Uterus (tissue), 2 donors: ENCODE data around the gene GPATCH2.

ENCODE experiments used
- POLR2A ChIP-seq, 2 donors: fragments of 450-650 bp; IDR thresholded peaks; one replicate each; pipeline ENCODE4 v1.6.1; 2016; ENCODE audit warnings: antibody characterized with exemption in 2 of 2, mild to moderate bottlenecking in 1 of 2, moderate library complexity in 1 of 2
- TF ChIP-seq, protein P1 (sequence below), 4 experiments: fragments of 200-600 bp in 2 of 4; fragments of 450-650 bp in 2 of 4; sonication (generic) in 2 of 4; IDR thresholded peaks; one replicate each; pipeline ENCODE4 v1.5.1; 2016 to 2019; ENCODE audit warnings: antibody characterized with exemption in 4 of 4, mild to moderate bottlenecking in 2 of 4, moderate library complexity in 1 of 4

DNA sequence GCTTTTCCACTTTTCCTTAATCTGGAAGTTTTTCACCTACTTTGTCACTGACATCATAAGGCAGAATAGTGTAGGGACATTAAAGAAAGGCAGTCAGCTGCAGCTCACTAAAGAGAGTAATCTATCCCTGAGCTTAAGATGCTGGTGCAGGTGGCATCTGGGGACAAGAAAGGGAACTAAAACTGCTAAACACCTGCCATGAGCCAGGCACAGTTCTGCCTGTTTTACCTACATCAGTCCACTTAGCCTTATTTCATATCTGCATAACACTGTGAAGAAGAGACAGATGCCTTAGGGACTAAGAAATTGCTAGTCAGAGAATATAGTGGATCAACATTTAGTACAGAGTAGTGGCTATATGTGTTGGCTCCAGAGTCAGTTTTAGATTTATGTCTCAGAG lies 88.1 kb downstream of the GPATCH2 start:
- TF ChIP-seq, protein P1, sequence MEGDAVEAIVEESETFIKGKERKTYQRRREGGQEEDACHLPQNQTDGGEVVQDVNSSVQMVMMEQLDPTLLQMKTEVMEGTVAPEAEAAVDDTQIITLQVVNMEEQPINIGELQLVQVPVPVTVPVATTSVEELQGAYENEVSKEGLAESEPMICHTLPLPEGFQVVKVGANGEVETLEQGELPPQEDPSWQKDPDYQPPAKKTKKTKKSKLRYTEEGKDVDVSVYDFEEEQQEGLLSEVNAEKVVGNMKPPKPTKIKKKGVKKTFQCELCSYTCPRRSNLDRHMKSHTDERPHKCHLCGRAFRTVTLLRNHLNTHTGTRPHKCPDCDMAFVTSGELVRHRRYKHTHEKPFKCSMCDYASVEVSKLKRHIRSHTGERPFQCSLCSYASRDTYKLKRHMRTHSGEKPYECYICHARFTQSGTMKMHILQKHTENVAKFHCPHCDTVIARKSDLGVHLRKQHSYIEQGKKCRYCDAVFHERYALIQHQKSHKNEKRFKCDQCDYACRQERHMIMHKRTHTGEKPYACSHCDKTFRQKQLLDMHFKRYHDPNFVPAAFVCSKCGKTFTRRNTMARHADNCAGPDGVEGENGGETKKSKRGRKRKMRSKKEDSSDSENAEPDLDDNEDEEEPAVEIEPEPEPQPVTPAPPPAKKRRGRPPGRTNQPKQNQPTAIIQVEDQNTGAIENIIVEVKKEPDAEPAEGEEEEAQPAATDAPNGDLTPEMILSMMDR (IDR thresholded peaks at IDR 0.05) = no peak
- TF ChIP-seq POLR2A (IDR thresholded peaks at IDR 0.05) = no peak
